Glomerular visceral epithelial cell (primary cell): ENCODE measurements around the gene GIPC1.

Source experiments
- DNase-seq: peaks from one replicate; pipeline ENCODE4 v3.0.0-alpha.2; 2016; ENCODE audit errors: extremely low spot score

The GIPC1 gene

DNA sequence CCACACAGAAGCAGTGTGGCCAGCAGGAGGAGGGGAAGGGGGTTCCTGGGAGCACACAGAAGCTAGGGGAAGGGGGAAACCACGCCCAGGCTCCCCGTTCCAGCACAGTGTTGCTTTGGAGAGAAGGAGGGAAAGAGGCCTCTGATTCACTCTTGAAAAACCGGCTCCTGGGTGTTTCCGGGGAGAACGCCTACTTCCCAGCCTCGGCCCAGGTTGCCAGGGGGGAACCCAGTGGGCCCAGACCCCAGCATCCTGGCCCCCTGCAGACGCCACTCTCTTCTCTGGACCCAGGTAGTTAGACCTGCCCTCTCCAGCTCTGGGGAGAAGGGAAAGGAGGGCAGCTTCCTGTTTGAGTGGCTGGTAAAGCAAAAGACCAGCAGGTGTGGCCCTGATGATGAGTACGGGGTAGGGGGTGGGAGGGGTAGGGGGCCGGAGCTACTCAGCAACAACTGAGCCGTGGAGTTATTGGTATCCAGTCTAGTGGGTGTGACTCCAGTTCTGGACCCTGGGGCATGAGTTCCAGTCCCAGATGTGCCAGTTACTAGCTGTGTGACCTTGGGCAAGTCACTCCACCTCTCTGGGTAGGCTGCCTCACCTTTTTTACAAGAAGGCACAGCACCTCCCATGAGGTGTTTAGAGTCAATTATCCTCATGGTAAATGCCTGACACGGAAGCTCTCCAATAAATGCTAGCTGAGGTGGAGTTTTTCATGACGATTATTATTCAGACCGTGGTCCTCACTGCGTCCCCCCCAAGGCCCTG is 836 bp downstream of the GIPC1 start:
- DNase-seq: peak; percentile 38

GRCh38 chr19:14494411-14494810 is 1.5 kb downstream of the GIPC1 start:
- no peak for DNase-seq

DNA sequence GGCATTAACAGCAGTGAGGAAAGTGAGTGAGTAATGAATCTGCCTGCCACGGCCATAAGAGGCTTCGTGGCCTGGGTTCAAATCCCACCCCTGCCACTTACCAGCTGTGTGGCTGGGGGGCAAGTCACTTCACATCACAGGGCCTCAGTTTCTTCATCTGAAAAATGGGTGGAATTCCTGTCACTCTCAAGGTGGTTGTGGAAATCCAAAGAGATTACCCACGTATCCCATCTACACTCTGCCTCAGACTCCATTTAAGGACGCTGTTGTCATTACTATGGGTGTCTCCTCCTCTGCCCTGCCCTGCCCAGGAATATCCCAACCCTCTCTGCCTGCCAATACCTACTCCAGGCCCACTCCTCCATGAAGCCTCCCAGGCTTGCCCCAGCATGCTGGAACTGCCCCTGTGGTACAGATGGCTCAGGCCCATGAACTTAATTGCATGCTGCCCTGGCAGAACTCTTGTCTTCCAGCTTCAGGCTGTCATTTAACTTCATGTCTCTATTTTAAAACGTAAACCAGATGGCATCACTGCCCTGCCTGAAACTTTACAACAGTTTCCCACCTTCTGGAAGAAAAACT is 3.1 kb downstream of the GIPC1 start:
- no peak for DNase-seq

DNA sequence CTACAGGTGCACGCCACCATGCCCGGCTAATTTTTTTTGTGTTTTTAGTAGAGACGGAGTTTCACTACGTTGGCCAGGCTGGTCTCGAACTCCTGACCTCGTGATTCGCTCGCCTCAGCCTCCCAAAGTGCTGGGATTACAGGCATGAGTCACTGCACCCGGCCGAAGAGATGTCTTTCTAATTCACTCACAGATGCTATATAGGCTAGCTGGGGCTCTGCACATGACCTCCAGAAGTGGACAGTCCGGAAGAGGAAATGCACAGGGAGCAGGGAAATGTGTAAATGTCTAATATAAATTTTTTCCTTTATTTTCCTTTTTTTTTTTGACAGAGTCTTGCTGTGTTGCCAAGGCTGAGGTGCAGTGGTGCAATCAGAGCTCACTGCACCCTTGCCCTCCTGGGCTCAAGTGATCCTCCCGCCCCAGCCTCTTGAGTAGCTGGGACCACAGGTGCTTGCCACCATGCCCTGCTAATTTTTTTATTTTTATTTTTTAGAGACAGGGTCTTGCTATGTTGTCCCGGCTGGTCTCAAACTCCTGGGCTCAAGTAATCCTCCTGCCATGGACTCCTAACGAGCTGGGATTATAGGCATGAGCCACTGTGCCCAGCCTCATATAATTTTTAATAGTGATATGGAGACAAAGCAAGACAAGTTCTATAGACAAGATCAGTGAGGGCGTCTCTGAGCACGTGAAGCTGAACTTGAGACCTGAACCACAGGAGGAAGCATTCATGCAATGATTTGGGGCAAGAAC is 8.4 kb downstream of the GIPC1 start:
- no peak for DNase-seq

GRCh38 chr19:14482172-14482941 is 13.6 kb downstream of the GIPC1 start:
- DNase-seq: no peak

- peak; percentile 47 for DNase-seq
These were observed 15.2 kb downstream of the GIPC1 start for GRCh38 chr19:14480700-14481079.

GRCh38 chr19:14479975-14480699 is 15.8 kb downstream of the GIPC1 start:
- DNase-seq: peak; percentile 36

DNA sequence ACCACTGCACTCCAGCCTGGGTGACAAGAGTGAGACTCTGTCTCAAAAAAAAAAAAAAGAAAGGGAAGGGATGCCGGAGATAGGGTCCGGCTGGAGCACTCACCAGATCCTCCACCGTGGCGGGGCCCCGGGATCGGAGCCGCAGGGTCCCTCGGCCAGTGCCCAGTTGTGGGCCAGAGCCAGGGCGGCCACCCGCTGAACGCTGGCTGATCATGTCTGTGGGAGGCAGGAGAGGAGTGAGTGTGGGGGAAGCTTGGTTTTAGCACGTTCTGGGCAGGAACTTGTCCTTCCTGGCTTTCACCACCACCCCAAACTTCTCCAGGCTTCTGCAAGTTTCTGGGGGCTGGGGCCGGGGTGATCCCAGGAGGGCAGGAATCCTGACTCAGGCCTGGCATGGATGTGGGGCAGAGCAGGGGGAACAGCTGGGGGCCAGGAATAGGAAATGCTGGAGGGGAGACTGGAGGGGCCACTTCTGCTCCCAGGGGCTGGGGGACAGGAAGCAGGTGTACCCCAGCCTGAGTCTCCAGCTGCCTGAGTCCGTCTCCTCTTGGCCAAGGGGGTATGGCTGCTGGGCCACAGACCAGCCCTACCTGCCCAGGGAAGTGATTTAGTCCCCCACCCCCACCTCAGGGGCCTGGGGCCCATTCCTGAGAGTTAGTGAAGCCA is 16.5 kb downstream of the GIPC1 start:
- no peak for DNase-seq

DNA sequence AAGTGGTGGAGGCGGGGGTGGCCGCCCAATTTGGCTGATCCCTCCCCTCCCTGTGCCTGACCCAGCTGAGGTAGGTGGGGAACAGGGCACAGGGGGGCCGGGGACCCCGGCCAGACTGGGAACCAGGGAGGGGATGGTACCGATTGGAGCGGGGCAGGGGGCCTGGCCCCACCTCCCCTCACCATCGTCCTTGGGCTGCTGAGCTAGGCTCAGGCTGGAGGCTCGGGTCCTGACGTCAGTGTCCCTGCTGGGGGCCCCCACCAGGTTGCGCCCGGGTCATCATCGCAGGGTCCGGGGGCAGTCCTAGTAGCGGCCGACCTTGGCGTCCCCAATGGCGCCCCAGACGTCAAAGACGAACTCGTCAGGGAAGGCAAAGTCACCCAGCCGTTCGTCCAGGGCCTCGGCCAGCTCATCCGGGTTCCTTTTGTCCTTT is 17.8 kb downstream of the GIPC1 start:
- no peak for DNase-seq

- DNase-seq: peak; percentile 34
These were observed 18.4 kb downstream of the GIPC1 start for GRCh38 chr19:14477418-14478112.

- DNase-seq: peak; percentile 87
These were observed 19.1 kb downstream of the GIPC1 start for GRCh38 chr19:14476673-14477401.

DNA sequence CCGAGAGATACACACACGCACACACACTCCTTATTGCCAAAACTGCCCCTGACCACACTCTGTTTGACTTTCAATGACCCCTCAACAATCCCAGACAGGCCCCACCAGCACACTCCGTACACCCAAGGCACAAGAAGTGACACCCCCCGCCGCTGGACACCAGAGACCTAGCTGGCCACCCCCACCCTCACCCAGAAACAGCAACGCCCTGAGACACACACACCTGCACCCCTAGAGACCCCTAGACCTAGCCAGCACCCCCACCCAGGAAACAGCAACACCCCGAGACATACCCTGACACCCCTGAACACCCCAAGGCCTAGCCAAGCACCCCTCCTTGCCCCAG is 19.6 kb downstream of the GIPC1 start:
- DNase-seq: no peak

- peak; percentile 40 for DNase-seq
These were observed 20.5 kb downstream of the GIPC1 start, which contains the start of gene PTGER1 for GRCh38 chr19:14475251-14476073. PTGER1 (minus strand) TSS chr19:14475354; CDS start chr19:14474320, 1,034 bp downstream.

DNA sequence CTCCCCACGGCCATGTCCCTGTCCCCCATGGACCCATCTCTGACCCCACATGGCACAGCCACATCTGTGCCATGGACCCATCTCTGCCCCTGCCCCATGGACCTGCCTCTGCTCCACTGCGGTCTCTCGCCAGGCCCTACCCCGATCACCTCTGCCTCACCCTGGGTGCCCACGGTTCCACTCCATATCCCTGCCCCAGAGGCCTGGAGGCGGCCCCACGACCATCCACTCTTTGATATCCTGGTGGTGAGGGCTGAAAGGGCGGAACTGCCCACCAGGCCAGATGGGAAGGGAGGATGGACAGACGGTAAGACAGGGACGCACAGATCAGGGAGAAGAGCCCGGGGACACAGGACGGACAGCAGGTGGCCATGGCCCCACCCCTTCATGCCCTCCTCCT is 21.1 kb downstream of the GIPC1 start:
- no peak for DNase-seq

- DNase-seq: no peak
These were observed 21.8 kb downstream of the GIPC1 start for GRCh38 chr19:14473978-14474578.

DNA sequence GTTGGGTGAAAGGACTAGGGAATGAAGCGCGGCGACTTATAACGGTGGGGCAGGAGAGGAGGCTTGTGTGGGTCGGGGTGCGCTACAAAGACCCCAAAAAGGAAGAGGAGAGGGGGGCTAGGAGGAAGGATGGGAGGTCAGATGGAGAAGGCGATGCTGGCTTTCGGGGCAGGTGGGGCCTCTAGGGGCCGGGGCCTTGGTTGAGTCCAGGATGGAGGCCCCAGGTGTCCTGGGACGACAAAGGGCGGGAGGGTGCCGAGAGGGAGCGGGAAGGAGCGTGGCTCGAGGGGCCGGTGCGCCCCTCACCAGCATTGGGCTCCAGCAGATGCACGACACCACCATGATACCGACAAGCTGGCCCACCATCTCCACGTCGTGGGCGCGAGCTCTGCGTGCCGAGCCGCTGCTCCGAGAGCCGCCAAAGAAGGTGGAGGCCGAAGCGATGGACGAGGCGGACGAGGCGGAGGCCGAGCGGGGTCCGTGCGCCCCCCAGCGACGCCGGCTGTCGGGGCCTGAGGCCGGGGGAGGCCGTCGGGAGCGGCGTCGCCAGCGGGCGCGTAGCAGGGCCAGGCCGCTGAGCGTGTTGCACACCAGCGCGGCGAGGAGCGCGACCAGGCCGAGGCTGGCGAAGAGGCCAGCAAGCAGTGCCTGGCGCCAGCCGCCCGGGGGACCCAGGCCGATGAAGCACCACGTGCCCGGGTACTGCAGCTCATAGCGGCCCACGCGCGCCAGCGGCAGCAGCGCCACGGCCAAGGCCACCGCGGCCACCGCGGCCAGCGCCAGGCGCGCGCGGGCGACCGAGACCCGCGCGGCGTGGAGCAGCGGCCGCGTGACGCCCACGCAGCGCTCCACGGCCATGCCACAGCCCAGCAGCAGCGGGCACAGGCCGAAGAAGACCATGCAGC is 22.6 kb downstream of the GIPC1 start:
- no peak for DNase-seq
